Measurements from ENCODE around the gene C1orf210. TPM values are rescaled to one million over a fixed set of nuclear protein-coding genes. Genes with fewer than 3 reads are reported as not detected.

Gene C1orf210
- total RNA-seq, 1 donor from 2014 or later = not detected

DNA sequence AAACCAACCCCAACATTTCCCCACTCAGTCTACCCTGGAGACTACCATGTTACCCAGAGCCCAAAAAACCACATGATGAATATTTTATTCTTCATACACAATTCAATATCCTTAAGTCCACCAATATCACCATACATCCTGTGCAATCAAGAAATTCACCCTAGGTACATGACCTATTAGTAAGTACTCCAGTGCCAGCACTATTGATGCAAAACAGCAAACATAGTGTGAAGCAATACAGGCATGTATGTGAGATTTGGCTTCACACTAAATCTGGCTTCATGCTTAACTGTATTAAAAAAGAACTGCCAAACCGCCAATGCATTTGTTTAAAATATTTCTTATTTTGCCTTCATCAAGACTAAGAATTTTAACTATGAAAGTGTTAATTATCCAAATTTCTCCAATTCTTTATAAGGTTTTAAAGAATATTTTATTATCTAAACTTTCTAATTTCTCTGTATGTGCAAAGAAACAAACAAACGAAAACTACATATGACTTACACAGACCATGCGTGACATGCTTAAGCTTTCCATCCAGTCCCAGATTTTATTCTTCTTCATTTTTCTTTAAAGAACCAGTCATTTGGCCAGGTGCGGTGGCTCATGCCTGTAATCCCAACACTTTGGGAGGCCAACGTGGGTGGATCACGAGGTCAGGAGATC, 38.0 kb downstream of the C1orf210 start:
- TF ChIP-seq, protein P1, sequence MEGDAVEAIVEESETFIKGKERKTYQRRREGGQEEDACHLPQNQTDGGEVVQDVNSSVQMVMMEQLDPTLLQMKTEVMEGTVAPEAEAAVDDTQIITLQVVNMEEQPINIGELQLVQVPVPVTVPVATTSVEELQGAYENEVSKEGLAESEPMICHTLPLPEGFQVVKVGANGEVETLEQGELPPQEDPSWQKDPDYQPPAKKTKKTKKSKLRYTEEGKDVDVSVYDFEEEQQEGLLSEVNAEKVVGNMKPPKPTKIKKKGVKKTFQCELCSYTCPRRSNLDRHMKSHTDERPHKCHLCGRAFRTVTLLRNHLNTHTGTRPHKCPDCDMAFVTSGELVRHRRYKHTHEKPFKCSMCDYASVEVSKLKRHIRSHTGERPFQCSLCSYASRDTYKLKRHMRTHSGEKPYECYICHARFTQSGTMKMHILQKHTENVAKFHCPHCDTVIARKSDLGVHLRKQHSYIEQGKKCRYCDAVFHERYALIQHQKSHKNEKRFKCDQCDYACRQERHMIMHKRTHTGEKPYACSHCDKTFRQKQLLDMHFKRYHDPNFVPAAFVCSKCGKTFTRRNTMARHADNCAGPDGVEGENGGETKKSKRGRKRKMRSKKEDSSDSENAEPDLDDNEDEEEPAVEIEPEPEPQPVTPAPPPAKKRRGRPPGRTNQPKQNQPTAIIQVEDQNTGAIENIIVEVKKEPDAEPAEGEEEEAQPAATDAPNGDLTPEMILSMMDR (conservative IDR thresholded peaks at IDR 0.05) = no peak
- H3K27ac Mint-ChIP-seq (ENCODE audit: unreplicated experiment) = no peak overlapping the region
- H3K36me3 Mint-ChIP-seq (ENCODE audit: low read depth) = peaks cover 9% of the 10 kb centered on the region
- no peaks in the 10 kb centered on the region for H3K27me3 Mint-ChIP-seq (ENCODE audit: low read depth)
- DNase-seq (ENCODE audit: low read depth, low spot score) = no peak
- peaks cover 5% of the 10 kb centered on the region for H3K4me1 Mint-ChIP-seq
- no peak overlapping the region for H3K4me3 Mint-ChIP-seq
- H3K9me3 Mint-ChIP-seq = peaks cover 21% of the 10 kb centered on the region

- Mint-ChIP-seq H3K4me1 (peaks cover 5% of the 10 kb centered on the region), H3K9me3 (peaks cover 23% of the 10 kb centered on the region), H3K27me3 (ENCODE audit: low read depth) (no peaks in the 10 kb centered on the region), H3K36me3 (ENCODE audit: low read depth) (peaks cover 9% of the 10 kb centered on the region), H3K4me3 (no peak overlapping the region), H3K27ac (ENCODE audit: unreplicated experiment) (no peak overlapping the region)
- TF ChIP-seq, protein P1 (conservative IDR thresholded peaks at IDR 0.05) = no peak
- DNase-seq (ENCODE audit: low read depth, low spot score) = no peak
These were observed 38.7 kb downstream of the C1orf210 start for GRCh38 chr1:43246466-43247213.

DNA sequence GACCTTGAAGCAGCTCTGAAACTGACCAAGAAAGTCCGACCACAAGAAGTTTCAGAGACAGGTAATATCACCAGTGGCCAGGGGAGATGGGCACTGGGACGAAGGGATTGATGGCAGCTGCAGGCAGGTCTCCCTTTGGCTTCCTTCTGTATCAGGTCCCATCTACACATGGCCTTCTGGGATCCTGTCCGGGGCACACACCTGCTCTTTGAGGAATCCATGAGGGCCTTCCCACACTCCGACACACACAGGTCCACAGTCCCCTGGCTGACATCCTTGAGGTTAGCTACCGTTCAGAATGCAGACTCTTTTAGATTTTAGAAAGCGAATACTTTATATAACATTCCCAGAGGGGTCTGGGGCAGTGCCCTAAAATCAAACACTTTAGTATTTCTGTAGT, 42.1 kb downstream of the C1orf210 start:
- Mint-ChIP-seq H3K27ac (ENCODE audit: unreplicated experiment) (peak overlapping the region; percentile 53), H3K9me3 (peaks cover 23% of the 10 kb centered on the region), H3K4me3 (no peak overlapping the region), H3K36me3 (ENCODE audit: low read depth) (peaks cover 13% of the 10 kb centered on the region), H3K27me3 (ENCODE audit: low read depth) (no peaks in the 10 kb centered on the region), H3K4me1 (peaks cover 7% of the 10 kb centered on the region)
- TF ChIP-seq, protein P1 (conservative IDR thresholded peaks at IDR 0.05) = no peak
- DNase-seq (ENCODE audit: low read depth, low spot score) = no peak

DNA sequence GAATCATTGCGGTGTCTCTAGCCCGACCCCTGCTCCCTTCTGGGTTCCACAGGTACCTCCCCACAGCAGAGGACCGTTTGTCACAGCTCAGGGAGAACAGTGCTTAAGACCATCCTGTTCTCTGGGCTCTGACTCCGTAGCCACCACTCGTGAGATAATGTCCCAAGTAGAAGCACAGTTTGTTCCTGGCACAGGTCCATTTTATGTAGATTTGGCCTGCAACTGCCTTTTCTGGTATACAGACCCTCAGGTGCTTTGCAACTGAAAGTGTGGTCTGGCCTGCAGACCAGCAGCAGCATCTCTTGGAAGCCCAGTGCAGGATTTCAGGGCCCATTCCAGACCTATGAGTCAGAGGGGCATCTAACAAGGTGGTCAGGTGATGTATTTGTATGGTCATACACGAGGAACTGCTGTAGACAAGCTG, 44.0 kb downstream of the C1orf210 start:
- Mint-ChIP-seq H3K36me3 (ENCODE audit: low read depth) (peaks cover 7% of the 10 kb centered on the region), H3K27ac (ENCODE audit: unreplicated experiment) (no peak overlapping the region), H3K4me3 (no peak overlapping the region), H3K4me1 (peaks cover 12% of the 10 kb centered on the region), H3K27me3 (ENCODE audit: low read depth) (no peaks in the 10 kb centered on the region), H3K9me3 (peaks cover 12% of the 10 kb centered on the region)
- TF ChIP-seq, protein P1 (conservative IDR thresholded peaks at IDR 0.05) = no peak
- no peak for DNase-seq (ENCODE audit: low read depth, low spot score)

DNA sequence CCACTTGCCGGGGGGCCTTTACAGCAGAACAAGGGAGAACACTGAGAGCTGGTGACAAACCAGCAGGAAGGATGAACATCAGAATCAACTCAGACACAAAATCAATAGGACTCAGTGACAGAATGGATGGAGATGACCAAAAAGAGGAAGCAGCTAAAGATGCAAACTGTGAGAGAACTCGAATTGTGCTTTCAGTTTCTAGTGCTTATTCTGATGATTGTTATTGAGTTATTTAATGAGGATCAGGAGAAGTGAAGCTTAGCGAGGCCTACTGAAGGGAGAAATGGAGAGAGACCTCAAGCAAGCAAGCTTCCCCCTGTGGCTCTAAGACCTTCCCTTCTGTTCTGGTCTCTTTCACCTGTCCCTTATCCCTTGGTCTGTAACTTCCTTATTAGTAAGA, 45.9 kb downstream of the C1orf210 start:
- peaks cover 12% of the 10 kb centered on the region for H3K4me1 Mint-ChIP-seq
- H3K27me3 Mint-ChIP-seq (ENCODE audit: low read depth) = no peaks in the 10 kb centered on the region
- H3K36me3 Mint-ChIP-seq (ENCODE audit: low read depth) = peaks cover 4% of the 10 kb centered on the region
- no peak overlapping the region for H3K4me3 Mint-ChIP-seq
- no peak overlapping the region for H3K27ac Mint-ChIP-seq (ENCODE audit: unreplicated experiment)
- H3K9me3 Mint-ChIP-seq = peaks cover 7% of the 10 kb centered on the region
- TF ChIP-seq, protein P1 (conservative IDR thresholded peaks at IDR 0.05) = no peak
- no peak for DNase-seq (ENCODE audit: low read depth, low spot score)

Measured in neural crest cell (in vitro differentiated cells).